HG02642 (cell line): ENCODE results near the gene MTSS2.

ENCODE experiments used
- ATAC-seq: cut with Tn5 transposase; IDR thresholded peaks from one replicate; pipeline ENCODE4 v1.9.1; 2021; ENCODE audit warnings: mild to moderate bottlenecking; ENCODE audit not compliant: unreplicated experiment, poor library complexity

Gene MTSS2

DNA sequence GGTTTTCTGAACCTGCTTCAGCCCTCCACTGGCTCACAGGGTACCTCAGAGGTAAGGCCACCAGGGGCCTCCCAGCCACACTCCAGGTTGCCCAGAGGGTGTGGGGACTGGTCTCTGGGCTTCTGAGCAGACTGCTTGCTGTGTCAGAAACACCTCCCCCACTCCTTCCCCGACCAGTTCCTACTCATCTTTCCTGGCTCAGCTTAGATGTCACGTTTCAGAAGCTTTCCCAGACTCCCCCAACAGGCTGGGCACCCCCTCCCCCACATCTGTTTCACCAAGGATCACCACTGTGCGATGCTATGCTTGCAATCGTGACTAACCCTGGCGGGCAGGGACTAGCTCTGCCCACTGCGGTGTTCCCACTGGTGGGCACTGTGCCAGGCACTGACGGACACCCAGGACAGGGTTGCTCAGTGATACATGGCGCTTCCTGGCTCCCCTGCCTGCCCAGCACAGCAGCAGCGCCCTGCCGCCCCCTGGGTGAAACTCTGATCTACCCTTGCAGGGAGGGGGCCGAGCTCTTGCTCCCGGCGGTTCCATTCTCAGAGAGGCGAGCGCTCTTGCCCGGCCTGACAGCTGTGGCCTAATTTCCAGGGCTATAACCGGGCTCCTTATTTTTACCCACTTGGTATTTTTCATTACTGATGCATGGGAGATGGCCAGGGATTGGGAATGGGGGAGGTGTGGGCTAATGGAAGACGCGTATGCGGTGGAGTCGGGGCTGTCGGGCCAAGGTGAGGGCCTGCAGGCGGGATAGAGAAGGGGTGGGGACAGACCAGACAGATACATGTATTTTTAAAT is 29.4 kb upstream of the MTSS2 start:
- ATAC-seq: no peak

DNA sequence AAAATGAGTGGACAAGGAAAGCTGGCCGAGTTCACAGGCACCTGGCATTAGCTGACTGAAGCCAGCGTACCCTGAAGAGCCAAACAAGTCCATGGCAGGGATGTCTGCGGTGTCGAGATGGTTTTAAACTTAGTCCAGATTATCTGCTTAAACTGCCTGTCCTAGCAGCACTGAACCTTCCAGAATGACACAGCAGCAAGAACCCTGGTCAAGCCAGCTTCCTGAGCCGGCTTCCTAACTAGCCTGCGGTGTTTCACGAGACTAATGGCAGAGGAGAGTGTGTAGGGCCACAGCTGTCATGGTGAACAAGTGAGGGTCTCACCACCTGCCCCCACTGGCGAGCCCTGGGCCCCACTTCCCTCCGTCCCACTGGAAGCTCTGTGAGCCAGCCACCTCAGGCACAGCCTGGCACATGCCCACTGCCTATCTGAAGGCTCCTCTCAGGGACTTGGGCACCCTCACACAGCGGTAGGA is 28.8 kb upstream of the MTSS2 start:
- no peak for ATAC-seq

DNA sequence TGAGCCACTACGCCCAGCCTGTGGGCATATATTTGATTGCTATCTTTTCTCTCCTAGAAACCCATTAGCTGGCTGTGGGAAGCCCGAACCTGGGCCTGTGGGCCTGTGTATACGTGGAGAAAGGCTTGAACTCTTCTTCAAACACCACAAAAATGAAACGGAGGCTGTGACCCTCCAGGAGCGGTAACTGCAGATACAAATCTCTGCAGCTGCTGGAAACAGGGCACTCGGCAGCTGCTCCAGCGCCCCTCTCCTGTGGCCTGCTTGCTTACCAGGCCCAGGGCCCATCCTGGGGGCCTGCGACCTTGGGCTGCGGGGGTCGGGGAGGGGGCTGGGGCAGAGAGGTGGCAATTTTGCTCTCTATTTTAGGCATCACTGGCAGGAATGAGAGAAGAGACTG is 28.0 kb upstream of the MTSS2 start:
- no peak for ATAC-seq

GRCh38 chr16:70713342-70713741 is 27.5 kb upstream of the MTSS2 start:
- no peak for ATAC-seq

DNA sequence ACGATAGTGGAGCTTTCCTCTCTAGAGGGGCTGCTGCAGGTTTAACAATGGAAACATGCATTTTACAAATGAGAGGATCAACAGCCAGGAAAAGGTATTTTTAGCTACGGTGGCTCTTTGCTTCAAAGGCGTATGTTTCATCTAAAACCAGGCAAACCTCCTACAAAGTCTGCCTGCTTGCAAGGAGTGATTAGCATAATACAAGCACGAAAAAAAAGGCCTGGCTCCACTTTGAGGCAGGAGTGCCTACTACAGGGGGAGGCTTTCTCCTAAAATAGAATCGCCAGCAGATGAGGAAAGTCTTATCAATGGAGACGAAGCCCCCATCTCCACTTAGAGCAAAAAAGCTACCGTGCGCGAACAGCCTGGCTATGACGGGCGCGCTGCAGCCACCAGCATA is 27.1 kb upstream of the MTSS2 start:
- no peak for ATAC-seq

GRCh38 chr16:70712359-70712758 is 26.5 kb upstream of the MTSS2 start:
- ATAC-seq: no peak

GRCh38 chr16:70711211-70712031 is 25.6 kb upstream of the MTSS2 start:
- no peak for ATAC-seq

- ATAC-seq: no peak
These were observed 24.8 kb upstream of the MTSS2 start for GRCh38 chr16:70710422-70711210.

GRCh38 chr16:70709942-70710341 is 24.1 kb upstream of the MTSS2 start:
- no peak for ATAC-seq

DNA sequence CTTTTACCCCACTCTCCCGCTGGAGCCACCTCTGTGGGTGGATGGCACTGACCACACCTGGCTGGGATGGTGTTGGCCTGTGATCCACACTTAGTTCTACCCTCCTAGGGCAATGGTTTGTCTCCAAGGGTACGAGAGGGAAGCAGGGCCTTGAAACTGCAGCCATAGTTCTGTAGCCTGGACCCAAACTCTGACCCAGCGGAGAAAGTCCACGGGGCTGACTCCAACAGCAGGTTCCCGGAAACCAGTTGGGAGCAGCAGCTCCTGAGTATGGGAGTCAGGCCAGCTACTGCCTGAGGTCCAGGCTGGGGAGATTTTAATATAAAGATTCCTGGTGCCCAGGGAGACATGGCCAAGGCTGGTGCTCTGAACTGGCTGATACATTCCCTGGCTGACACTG is 23.6 kb upstream of the MTSS2 start:
- no peak for ATAC-seq

- ATAC-seq: no peak
These were observed 22.8 kb upstream of the MTSS2 start for GRCh38 chr16:70708366-70709246.

- ATAC-seq: no peak
These were observed 21.2 kb upstream of the MTSS2 start for GRCh38 chr16:70706948-70707465.

DNA sequence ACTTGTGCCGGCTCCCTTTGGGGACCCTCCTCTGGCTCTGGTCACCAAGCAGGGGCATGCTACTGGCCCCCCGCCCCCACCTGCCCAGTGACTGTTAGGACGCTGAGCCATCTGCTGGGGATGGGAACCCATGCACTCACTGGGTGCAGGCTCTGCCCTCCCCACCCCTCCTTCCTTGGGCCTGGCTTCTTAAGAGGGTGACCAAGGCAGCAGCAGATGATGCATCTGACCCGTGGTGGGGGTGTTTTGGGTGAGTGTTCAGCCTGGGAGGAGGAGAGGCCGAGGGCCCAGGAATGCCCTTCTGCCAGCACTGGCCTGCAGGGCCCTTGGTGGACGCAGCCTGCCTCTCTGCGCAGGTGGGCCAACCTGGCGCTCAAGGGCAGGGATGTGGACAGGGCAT is 19.2 kb upstream of the MTSS2 start:
- no peak for ATAC-seq

- no peak for ATAC-seq
These were observed 18.7 kb upstream of the MTSS2 start for GRCh38 chr16:70704586-70704985.

DNA sequence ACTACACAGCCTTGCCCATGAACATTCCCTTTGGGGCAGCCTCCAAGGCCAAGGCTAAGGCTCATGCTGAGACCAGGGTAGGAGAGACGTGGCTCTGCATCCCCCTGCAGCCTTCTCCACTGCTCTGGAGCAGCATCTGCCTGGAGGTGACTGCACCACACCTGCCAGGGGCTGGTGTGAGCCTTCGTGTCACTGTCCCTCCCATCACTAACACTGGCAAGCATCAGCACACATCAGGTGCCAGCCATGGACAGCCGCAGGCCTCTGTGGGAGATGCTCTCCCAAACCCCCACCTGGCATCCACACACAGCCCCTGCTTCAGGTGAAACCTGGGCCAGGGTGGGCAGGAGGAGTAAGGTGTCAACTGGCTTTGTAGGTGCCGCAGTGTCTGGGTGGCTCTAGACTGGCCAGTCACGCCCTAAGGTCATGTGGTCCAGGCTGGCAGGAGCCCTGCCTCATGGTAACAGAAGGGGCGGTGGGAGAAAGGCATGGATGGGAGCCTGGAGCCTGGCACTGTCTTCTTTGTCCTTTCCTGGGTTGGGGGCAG is 18.1 kb upstream of the MTSS2 start:
- no peak for ATAC-seq

- no peak for ATAC-seq
These were observed 17.4 kb upstream of the MTSS2 start for GRCh38 chr16:70703041-70703834.

DNA sequence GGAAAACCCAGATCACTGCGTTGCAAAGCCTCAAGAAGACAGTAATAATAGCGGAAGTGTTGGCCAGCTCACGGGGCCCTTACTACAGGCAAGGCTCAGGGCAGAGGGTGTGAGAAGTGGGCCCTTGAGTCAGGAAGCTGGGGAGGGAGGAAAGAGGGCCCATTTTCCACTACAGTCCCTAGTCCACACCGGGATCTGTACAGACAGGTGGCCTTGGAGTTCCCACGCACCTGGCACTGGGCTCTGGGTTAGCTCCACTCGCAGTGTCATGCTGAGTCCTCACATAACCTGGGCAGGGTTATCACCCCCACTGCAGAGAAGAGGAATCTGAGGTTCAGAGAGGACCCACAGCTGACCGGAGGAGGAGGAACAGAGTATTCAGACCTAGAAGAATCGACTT is 16.8 kb upstream of the MTSS2 start:
- ATAC-seq: no peak

GRCh38 chr16:70701998-70702397 is 16.1 kb upstream of the MTSS2 start:
- no peak for ATAC-seq

GRCh38 chr16:70701596-70701995 is 15.7 kb upstream of the MTSS2 start:
- ATAC-seq: no peak
